GM19099 (cell line): ENCODE results near the gene ZNF70.

Source experiments
- POLR2A ChIP-seq: IDR thresholded peaks from 3 replicates; pipeline ENCODE4 v1.6.1; 2011; ENCODE audit warnings: low read depth; ENCODE audit not compliant: insufficient read length; ENCODE audit errors: extremely low read depth

ZNF70 gene

DNA sequence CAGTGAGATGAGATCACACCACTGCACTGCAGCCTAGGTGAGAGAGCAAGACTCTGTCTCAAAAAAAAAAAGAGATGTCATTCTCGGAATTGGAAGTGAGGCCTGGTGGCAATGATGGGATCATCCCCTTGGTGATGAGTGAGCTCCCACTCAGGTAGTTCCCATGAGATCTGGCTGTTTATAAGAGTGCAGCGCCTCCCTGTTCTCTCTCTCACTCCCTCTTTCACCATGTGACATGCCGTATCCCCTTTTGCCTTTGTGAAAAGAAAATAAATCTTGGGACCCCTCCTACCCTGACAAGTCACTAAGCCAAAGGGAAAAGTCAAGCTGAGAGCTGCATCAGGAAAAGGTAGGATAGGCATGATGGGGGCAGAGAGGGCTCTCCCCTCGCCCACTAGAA is 28.8 kb downstream of the ZNF70 start:
- no peak for TF ChIP-seq POLR2A

- no peak for TF ChIP-seq POLR2A
These were observed 30.1 kb downstream of the ZNF70 start for GRCh38 chr22:23720855-23721254.

DNA sequence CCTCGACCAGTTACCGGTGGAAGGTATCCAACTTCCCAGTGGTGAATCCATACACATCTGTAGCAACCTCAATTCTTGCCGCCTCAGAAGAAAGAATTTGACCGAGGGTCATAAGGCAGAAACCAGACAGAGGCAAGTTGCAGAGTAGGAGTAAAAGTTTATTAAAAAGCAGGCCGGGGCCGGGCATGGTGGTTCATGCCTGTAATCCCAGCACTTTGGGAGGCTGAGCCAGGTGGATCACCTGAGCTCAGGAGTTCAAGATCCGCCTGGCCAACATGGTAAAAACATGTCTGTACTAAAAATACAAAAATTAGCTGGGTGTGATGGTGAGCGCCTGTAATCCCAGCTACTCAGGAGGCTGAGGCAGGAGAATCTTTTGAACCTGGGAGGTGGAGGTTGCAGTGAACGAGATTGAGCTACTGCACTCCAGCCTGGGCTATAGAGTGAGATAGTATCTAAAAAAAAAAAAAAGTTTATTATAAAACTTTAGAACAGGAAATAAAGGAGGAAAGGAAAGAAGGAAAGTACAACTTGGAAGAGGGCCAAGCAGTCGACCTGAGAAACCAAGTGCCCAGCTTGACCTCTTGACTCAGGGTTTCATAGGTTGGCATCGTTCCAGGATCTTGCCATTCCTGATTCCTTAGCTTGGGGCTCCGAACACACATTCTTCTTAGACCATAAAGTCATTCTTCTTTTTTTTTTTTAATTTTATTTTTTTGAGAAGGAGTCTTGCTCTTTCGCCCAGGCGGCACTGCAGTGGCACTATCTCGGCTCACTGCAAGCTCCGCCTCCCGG is 32.3 kb downstream of the ZNF70 start:
- no peak for TF ChIP-seq POLR2A

DNA sequence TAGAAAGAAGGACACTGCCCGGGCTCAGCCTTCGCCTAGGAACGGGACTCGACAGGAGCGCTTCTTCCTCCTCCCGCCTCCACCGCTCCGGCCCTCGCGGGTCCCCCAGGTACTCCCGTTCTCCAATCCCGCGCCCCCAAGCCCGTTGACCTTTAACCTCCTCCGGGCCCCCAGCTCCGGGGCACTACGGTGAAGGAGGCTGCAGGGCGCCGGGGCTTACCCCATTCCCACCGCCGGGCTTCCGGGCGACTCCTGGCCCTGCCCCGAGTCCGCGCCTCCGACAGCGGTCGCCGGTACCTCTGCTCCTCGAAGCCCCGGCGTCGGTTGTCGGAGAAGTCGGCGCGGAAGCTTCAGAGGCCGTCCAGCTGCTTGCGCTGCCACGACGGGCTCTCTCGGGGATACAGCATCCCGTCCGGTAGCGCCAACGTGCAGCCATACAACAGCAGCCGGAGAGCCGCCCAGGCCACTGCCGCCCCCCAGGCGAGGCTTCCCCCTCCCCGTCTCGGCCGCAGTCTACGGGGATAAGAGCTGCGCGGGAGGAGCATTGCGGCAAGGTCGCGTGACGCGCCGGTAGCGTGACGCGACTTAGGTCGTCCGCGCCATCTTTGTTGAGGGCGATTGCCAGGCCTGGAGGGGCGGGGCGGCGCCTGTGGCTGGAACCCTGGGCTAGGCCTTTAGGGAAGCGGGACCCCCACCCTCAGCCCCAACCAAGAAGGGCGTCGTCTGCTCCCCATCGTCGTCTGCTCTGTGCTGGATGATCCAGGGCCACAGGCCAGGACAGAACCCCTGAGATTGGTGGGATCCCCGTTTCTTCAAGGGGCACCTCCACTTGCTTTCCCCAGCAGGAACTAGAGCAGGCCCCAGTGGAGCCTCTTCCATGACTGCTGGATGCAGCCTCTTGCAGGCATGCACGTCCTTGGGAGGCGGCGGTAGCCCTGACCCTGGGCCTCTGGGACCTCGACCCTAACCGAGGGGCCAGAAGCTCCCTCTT is 33.8 kb downstream of the ZNF70 start:
- peak; percentile 88 for TF ChIP-seq POLR2A

- TF ChIP-seq POLR2A, result no peak
These were observed 35.0 kb downstream of the ZNF70 start for GRCh38 chr22:23715806-23716375.

GRCh38 chr22:23714596-23715578 is 36.0 kb downstream of the ZNF70 start:
- TF ChIP-seq POLR2A, result no peak

- TF ChIP-seq POLR2A, result no peak
These were observed 37.0 kb downstream of the ZNF70 start for GRCh38 chr22:23713696-23714595.

DNA sequence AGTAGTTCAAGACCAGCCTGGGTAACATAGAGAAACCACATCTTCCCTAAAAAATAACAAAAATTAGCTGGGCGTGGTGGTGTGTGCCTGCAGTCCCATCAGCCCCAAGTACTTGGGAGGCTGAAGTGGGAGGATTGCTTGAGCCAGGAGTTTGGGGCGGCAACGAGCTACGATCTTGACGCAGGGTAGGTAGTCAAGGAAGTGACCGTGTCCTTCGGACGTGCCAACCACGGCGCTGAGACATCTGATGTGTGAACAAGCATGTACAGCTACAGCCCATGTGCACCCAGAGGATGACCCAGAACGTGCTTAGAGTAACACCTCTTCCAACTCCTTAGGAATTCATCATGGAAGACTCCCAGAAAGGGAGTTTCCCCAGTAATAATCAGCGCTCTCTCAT is 38.7 kb downstream of the ZNF70 start:
- no peak for TF ChIP-seq POLR2A

- no peak for TF ChIP-seq POLR2A
These were observed 41.8 kb downstream of the ZNF70 start for GRCh38 chr22:23709107-23709506.

GRCh38 chr22:23708270-23708669 is 42.6 kb downstream of the ZNF70 start:
- TF ChIP-seq POLR2A, result no peak

DNA sequence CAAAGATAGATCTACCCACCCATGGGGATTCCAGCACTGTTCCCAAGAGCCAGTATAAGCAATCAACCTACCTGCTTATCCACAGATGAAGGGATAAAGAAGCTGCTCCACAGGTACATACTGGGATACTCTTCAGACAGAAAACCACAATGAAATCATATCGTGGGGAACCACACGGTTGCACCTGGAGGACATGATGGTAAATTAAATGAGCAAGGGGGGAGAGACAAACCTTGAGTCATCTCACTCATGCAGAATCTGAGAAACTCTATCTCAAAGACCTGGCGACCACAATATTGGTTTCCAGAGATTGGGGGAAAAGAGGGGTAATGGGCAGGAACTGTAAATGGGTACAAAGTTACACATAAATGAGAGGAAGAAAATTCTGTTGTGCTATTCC is 45.6 kb downstream of the ZNF70 start:
- TF ChIP-seq POLR2A, result no peak

GRCh38 chr22:23704829-23705228 is 46.1 kb downstream of the ZNF70 start:
- TF ChIP-seq POLR2A, result no peak

GRCh38 chr22:23704062-23704461 is 46.9 kb downstream of the ZNF70 start:
- TF ChIP-seq POLR2A, result no peak
